GM23248 (cell line): ENCODE measurements around the gene ANKS3.

Experiments
- EZH2 ChIP-seq: fragments of 200-600 bp; sonication (generic); IDR thresholded peaks from 2 replicates; pipeline ENCODE4 v1.6.1; 2018; ENCODE audit warnings: antibody characterized with exemption, mild to moderate bottlenecking; ENCODE audit not compliant: insufficient read depth, poor library complexity, severe bottlenecking
- EZH2phosphoT487 ChIP-seq: fragments of 200-600 bp; sonication (generic); IDR thresholded peaks from 2 replicates; pipeline ENCODE4 v1.6.1; 2018; ENCODE audit warnings: antibody characterized with exemption, moderate library complexity, mild to moderate bottlenecking, low read depth; ENCODE audit not compliant: insufficient read depth

DNA sequence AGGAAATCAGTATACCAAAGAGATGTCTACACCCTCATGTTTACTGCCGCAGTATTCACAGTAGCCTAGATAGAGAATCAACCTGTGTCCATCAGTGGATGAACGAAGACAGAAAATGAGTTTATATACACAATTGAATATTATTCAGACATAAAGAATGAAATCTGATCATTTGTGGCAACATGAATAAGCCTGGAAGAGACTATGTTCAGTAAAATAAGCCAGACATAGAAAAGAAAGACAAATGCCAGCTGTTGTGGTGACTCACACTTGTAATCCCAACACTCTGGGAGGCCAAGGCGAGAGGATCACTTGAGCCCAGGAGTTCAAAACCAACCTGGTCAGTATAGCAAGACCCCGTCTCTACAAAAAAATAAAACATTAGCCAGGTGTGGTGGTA lies 24.6 kb downstream of the ANKS3 start:
- TF ChIP-seq EZH2 (no peak), EZH2phosphoT487 (no peak)
